ENCODE data around the gene LRRC19. TPM values are rescaled to one million over a fixed set of nuclear protein-coding genes. Genes with fewer than 3 reads are reported as not detected.

Gene LRRC19
- total and polyA plus RNA-seq, 2 donors (not counting 1 experiment from before 2014, with no cell fraction given) = not detected

DNA sequence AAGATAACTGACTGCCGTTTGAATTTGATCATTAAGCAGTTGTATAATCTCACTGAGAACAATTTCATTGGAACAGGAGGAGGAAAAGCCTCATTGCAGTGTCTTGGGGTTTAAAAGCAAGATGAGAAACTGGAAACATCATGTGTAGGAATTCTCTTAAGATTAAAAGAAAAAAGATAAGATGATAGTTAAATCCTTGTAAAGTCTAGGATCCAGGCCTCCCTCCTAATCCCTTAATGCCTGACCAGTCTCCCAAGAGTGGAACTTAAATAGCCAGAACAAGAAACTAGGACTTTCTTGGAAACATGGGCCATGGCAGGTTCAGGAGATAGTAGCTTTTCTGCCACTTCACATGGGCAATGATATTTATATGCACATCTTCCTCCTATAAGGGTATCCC is 37.0 kb upstream of the LRRC19 start:
- no peak overlapping the region for H2AFZ ChIP-seq (ENCODE audit: insufficient read depth, low read depth, low read length, poor library complexity, severe bottlenecking)
- H3K4me1 Mint-ChIP-seq = no peaks in the 10 kb centered on the region
- no peaks in the 10 kb centered on the region for H3K4me1 ChIP-seq (ENCODE audit: control insufficient read depth in 2 of 2, insufficient read depth in 2 of 2, low read length in 2 of 2)
- CTCF ChIA-PET = no interaction called here
- H3K27ac ChIP-seq (ENCODE audit: low read length in 2 of 2) = no peak overlapping the region
- H3K9ac ChIP-seq (ENCODE audit: low read length) = no peak overlapping the region
- WGBS (ENCODE audit: insufficient coverage) = 100% methylated on average over 1 of the region's 1 CpG
- no peaks in the 10 kb centered on the region for H3K27me3 Mint-ChIP-seq
- POLR2A ChIA-PET = no interaction called here
- no peak overlapping the region for H3K4me3 ChIP-seq (ENCODE audit: control extremely low read depth in 1 of 5, extremely low read depth in 1 of 5, insufficient read depth in 1 of 5, low read depth in 2 of 5, low read length in 4 of 5)
- no peak for TF ChIP-seq EZH2 (IDR thresholded peaks at IDR 0.05; ENCODE audit: borderline replicate concordance, insufficient read depth, low read depth, low read length, poor library complexity, severe bottlenecking)
- TF ChIP-seq, protein P1, sequence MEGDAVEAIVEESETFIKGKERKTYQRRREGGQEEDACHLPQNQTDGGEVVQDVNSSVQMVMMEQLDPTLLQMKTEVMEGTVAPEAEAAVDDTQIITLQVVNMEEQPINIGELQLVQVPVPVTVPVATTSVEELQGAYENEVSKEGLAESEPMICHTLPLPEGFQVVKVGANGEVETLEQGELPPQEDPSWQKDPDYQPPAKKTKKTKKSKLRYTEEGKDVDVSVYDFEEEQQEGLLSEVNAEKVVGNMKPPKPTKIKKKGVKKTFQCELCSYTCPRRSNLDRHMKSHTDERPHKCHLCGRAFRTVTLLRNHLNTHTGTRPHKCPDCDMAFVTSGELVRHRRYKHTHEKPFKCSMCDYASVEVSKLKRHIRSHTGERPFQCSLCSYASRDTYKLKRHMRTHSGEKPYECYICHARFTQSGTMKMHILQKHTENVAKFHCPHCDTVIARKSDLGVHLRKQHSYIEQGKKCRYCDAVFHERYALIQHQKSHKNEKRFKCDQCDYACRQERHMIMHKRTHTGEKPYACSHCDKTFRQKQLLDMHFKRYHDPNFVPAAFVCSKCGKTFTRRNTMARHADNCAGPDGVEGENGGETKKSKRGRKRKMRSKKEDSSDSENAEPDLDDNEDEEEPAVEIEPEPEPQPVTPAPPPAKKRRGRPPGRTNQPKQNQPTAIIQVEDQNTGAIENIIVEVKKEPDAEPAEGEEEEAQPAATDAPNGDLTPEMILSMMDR (IDR thresholded peaks at IDR 0.05) = no peak
- no peak overlapping the region for H3K27ac Mint-ChIP-seq
- peaks cover 0 to 3% of the 10 kb centered on the region in 2 experiments for H3K36me3 ChIP-seq (replicated peaks in 1 of 2; ENCODE audit: control extremely low read depth in 1 of 2, control insufficient read depth in 1 of 2, extremely low read depth in 1 of 2, insufficient read depth in 2 of 2, low read length in 1 of 2)
- H3K9me3 Mint-ChIP-seq (ENCODE audit: insufficient read depth) = no peaks in the 10 kb centered on the region
- intact Hi-C loops (cut with micrococcal nuclease) = no loop called here
- DNase-seq (no peak), ATAC-seq (ENCODE audit: low read depth) (no peak)
- H3K4me3 Mint-ChIP-seq = no peak overlapping the region
- H3K9me3 ChIP-seq (ENCODE audit: control extremely low read depth in 1 of 3, control insufficient read depth in 2 of 3, insufficient read depth in 1 of 3, low read length in 2 of 3) = no peaks in the 10 kb centered on the region
- no peaks in the 10 kb centered on the region for H3K79me2 ChIP-seq (ENCODE audit: control insufficient read depth, insufficient read depth, low read length)
- H3K27me3 ChIP-seq (replicated peaks in 1 of 4; ENCODE audit: control extremely low read depth in 1 of 4, control insufficient read depth in 3 of 4, insufficient read depth in 4 of 4, low read length in 3 of 4) = no peaks in the 10 kb centered on the region
- H4K20me1 ChIP-seq (ENCODE audit: control insufficient read depth, insufficient read depth, low read length, poor library complexity, severe bottlenecking) = no peaks in the 10 kb centered on the region
- no peak overlapping the region for H3K4me2 ChIP-seq (replicated peaks; ENCODE audit: low read depth, low read length, poor library complexity, severe bottlenecking)

DNA sequence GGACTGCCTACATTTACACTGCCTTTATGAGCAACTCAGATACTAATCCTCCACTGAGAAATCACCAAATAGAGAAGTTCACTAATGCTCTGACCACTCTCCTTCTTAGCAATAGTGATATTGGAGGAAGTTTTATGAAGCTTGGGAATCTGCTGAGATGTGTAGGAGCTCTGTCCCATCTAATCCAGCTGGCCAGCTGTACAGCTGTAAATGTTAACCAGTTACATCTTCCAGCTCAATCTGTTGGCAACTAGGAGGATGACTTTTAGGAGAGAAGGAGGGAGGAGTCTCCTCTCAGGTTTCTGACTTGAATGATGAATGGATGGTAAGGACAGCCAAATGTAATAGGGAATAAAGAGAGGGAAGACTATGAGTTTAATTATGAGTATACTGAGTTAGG is 36.3 kb upstream of the LRRC19 start:
- Histone ChIP-seq H3K9ac (ENCODE audit: low read length) (no peak overlapping the region), H3K4me1 (ENCODE audit: control insufficient read depth in 2 of 2, insufficient read depth in 2 of 2, low read length in 2 of 2) (no peaks in the 10 kb centered on the region), H3K27ac (ENCODE audit: low read length in 2 of 2) (no peak overlapping the region), H3K9me3 (ENCODE audit: control extremely low read depth in 1 of 3, control insufficient read depth in 2 of 3, insufficient read depth in 1 of 3, low read length in 2 of 3) (no peaks in the 10 kb centered on the region), H3K4me3 (ENCODE audit: control extremely low read depth in 1 of 5, extremely low read depth in 1 of 5, insufficient read depth in 1 of 5, low read depth in 2 of 5, low read length in 4 of 5) (no peak overlapping the region), H3K79me2 (ENCODE audit: control insufficient read depth, insufficient read depth, low read length) (no peaks in the 10 kb centered on the region), H3K36me3 (replicated peaks in 1 of 2; ENCODE audit: control extremely low read depth in 1 of 2, control insufficient read depth in 1 of 2, extremely low read depth in 1 of 2, insufficient read depth in 2 of 2, low read length in 1 of 2) (peaks cover 0 to 6% of the 10 kb centered on the region in 2 experiments), H3K4me2 (replicated peaks; ENCODE audit: low read depth, low read length, poor library complexity, severe bottlenecking) (no peak overlapping the region), H4K20me1 (ENCODE audit: control insufficient read depth, insufficient read depth, low read length, poor library complexity, severe bottlenecking) (no peaks in the 10 kb centered on the region), H3K27me3 (replicated peaks in 1 of 4; ENCODE audit: control extremely low read depth in 1 of 4, control insufficient read depth in 3 of 4, insufficient read depth in 4 of 4, low read length in 3 of 4) (no peaks in the 10 kb centered on the region), H2AFZ (ENCODE audit: insufficient read depth, low read depth, low read length, poor library complexity, severe bottlenecking) (no peak overlapping the region)
- Mint-ChIP-seq H3K27me3 (no peaks in the 10 kb centered on the region), H3K9me3 (ENCODE audit: insufficient read depth) (no peaks in the 10 kb centered on the region), H3K4me3 (no peak overlapping the region), H3K27ac (no peak overlapping the region), H3K4me1 (no peaks in the 10 kb centered on the region)
- TF ChIP-seq, protein P1 (IDR thresholded peaks at IDR 0.05) = no peak
- no peak for TF ChIP-seq EZH2 (IDR thresholded peaks at IDR 0.05; ENCODE audit: borderline replicate concordance, insufficient read depth, low read depth, low read length, poor library complexity, severe bottlenecking)
- ATAC-seq (ENCODE audit: low read depth) (no peak), DNase-seq (no peak)
- ChIA-PET CTCF (no interaction called here), POLR2A (no interaction called here)
- intact Hi-C loops (cut with micrococcal nuclease) = no loop called here
